Neural progenitor cell (in vitro differentiated cells): ENCODE results near the gene POU6F2. TPM values are rescaled to one million over a fixed set of nuclear protein-coding genes. Genes with fewer than 3 reads are reported as not detected.

Experiments
- DNase-seq: peaks from one replicate; pipeline ENCODE4 v3.0.0-alpha.2; 2016; ENCODE audit warnings: low spot score
- H2AFZ ChIP-seq: fragments of 200-600 bp; sonication (generic); replicated peaks from 2 replicates; pipeline ENCODE4 v1.6.1; 2016; ENCODE audit warnings: antibody characterized with exemption
- H3F3A ChIP-seq: fragments of 200-600 bp; sonication (generic); 2 replicates; pipeline ENCODE4 v1.6.1; 2016; ENCODE audit warnings: antibody characterized with exemption, low read depth
- H3K27ac ChIP-seq: fragments of 200-600 bp; sonication (generic); 2 replicates; pipeline ENCODE4 v1.5.1; 2016; ENCODE audit warnings: mild to moderate bottlenecking
- H3K27me3 ChIP-seq: fragments of 200-600 bp; sonication (generic); 2 replicates; pipeline ENCODE4 v1.6.1; 2016; ENCODE audit warnings: mild to moderate bottlenecking, moderate library complexity
- H3K36me3 ChIP-seq: fragments of 200-600 bp; sonication (generic); 2 replicates; pipeline ENCODE4 v1.5.1; 2016
- H3K4me1 ChIP-seq: fragments of 200-600 bp; sonication (generic); 2 replicates; pipeline ENCODE4 v1.6.1; 2016; ENCODE audit warnings: mixed run types
- H3K4me2 ChIP-seq: fragments of 200-600 bp; sonication (generic); 2 replicates; pipeline ENCODE4 v1.6.1; 2016
- H3K4me3 ChIP-seq: fragments of 200-600 bp; sonication (generic); 2 replicates; pipeline ENCODE4 v1.5.1; 2016
- H3K79me2 ChIP-seq: fragments of 200-600 bp; sonication (generic); 2 replicates; pipeline ENCODE4 v1.6.1; 2016; ENCODE audit warnings: low read depth
- H3K9ac ChIP-seq: fragments of 200-600 bp; sonication (generic); 2 replicates; pipeline ENCODE4 v1.6.1; 2016
- H3K9me3 ChIP-seq: fragments of 200-600 bp; sonication (generic); 2 replicates; pipeline ENCODE4 v1.5.1; 2016; ENCODE audit warnings: low read depth
- H4K20me1 ChIP-seq: fragments of 200-600 bp; sonication (generic); 2 replicates; pipeline ENCODE4 v1.6.1; 2016; ENCODE audit warnings: low read depth
- H3K27ac Mint-ChIP-seq: 3 replicates; pipeline ENCODE4 v1.8.0; 2021; ENCODE audit warnings: mixed read lengths
- H3K27me3 Mint-ChIP-seq: 2 replicates; pipeline ENCODE4 v1.8.0; 2022; ENCODE audit warnings: low read depth, mild to moderate bottlenecking, inconsistent platforms, moderate library complexity, mixed read lengths; ENCODE audit not compliant: insufficient read depth
- H3K36me3 Mint-ChIP-seq: 3 replicates; pipeline ENCODE4 v1.8.0; 2021; ENCODE audit warnings: mixed read lengths
- H3K4me1 Mint-ChIP-seq: 3 replicates; pipeline ENCODE4 v1.8.0; 2021; ENCODE audit warnings: mixed read lengths
- H3K4me3 Mint-ChIP-seq: 3 replicates; pipeline ENCODE4 v1.8.0; 2021; ENCODE audit warnings: mild to moderate bottlenecking, moderate library complexity, mixed read lengths
- H3K9me3 Mint-ChIP-seq: 3 replicates; pipeline ENCODE4 v1.8.0; 2020; ENCODE audit warnings: mixed read lengths
- CTCF ChIP-seq: fragments of 200-600 bp; sonication (generic); IDR thresholded peaks from 2 replicates; pipeline ENCODE4 v1.5.1; 2017; ENCODE audit warnings: antibody characterized with exemption, mild to moderate bottlenecking
- EZH2 ChIP-seq: fragments of 200-600 bp; sonication (generic); IDR thresholded peaks from 2 replicates; pipeline ENCODE4 v1.6.1; 2017; ENCODE audit warnings: antibody characterized with exemption, mild to moderate bottlenecking, moderate library complexity
- EZH2phosphoT487 ChIP-seq: fragments of 200-600 bp; sonication (generic); IDR thresholded peaks from 2 replicates; pipeline ENCODE4 v1.6.1; 2017; ENCODE audit warnings: antibody characterized with exemption
- total RNA-seq: library from RNA; depleted of rRNA; stranded (reverse); fragments of >200 nt; gene quantifications from 2 replicates; pipeline ENCODE4 v1.2.3, GENCODE V29; 2015; ENCODE audit warnings: low replicate concordance

The POU6F2 gene
- total RNA-seq, 1 donor from 2014 or later, result 3.4 TPM

GRCh38 chr7:39069896-39070881, 92.5 kb downstream of the POU6F2 start:
- Histone ChIP-seq H3K27ac (no peak overlapping the region), H3K9ac (no peak overlapping the region), H2AFZ (no peak overlapping the region), H3K4me2 (peak overlapping the region; percentile 55), H3K79me2 (no peaks in the 10 kb centered on the region), H4K20me1 (peaks cover 14% of the 10 kb centered on the region), H3K9me3 (no peaks in the 10 kb centered on the region), H3K4me3 (no peak overlapping the region), H3K36me3 (no peaks in the 10 kb centered on the region), H3K4me1 (peaks cover 54% of the 10 kb centered on the region), H3F3A (peaks cover 48% of the 10 kb centered on the region), H3K27me3 (no peaks in the 10 kb centered on the region)
- H3K36me3 Mint-ChIP-seq, result no peaks in the 10 kb centered on the region
- peaks cover 2% of the 10 kb centered on the region for H3K9me3 Mint-ChIP-seq
- H3K4me1 Mint-ChIP-seq, result peaks cover 47% of the 10 kb centered on the region
- H3K4me3 Mint-ChIP-seq, result no peak overlapping the region
- peak overlapping the region; percentile 25 for H3K27ac Mint-ChIP-seq
- TF ChIP-seq EZH2phosphoT487 (no peak), EZH2 (no peak), CTCF (no peak)
- peaks cover 2% of the 10 kb centered on the region for H3K27me3 Mint-ChIP-seq
- DNase-seq, result peak; percentile 53

GRCh38 chr7:39071116-39071515, 93.4 kb downstream of the POU6F2 start:
- H3K9ac ChIP-seq, result no peak overlapping the region
- TF ChIP-seq EZH2phosphoT487 (no peak), EZH2 (no peak), CTCF (no peak)
- no peaks in the 10 kb centered on the region for H3K27me3 ChIP-seq
- no peaks in the 10 kb centered on the region for H3K36me3 ChIP-seq
- Mint-ChIP-seq H3K4me1 (peaks cover 53% of the 10 kb centered on the region), H3K27me3 (peaks cover 2% of the 10 kb centered on the region), H3K4me3 (no peak overlapping the region), H3K27ac (no peak overlapping the region), H3K9me3 (peaks cover 2% of the 10 kb centered on the region), H3K36me3 (no peaks in the 10 kb centered on the region)
- no peak for DNase-seq
- H2AFZ ChIP-seq, result no peak overlapping the region
- no peak overlapping the region for H3K27ac ChIP-seq
- H4K20me1 ChIP-seq, result peaks cover 14% of the 10 kb centered on the region
- no peak overlapping the region for H3K4me3 ChIP-seq
- H3K9me3 ChIP-seq, result no peaks in the 10 kb centered on the region
- no peak overlapping the region for H3K4me2 ChIP-seq
- peaks cover 63% of the 10 kb centered on the region for H3K4me1 ChIP-seq
- H3F3A ChIP-seq, result peaks cover 48% of the 10 kb centered on the region
- H3K79me2 ChIP-seq, result no peaks in the 10 kb centered on the region

GRCh38 chr7:39073432-39073831, 95.7 kb downstream of the POU6F2 start:
- Mint-ChIP-seq H3K27ac (peak overlapping the region; percentile 59), H3K36me3 (no peaks in the 10 kb centered on the region), H3K4me3 (peak overlapping the region; percentile 52), H3K4me1 (peaks cover 53% of the 10 kb centered on the region), H3K9me3 (peaks cover 2% of the 10 kb centered on the region), H3K27me3 (peaks cover 2% of the 10 kb centered on the region)
- H3K27me3 ChIP-seq, result no peaks in the 10 kb centered on the region
- peak overlapping the region; percentile 28 for H3K27ac ChIP-seq
- peaks cover 59% of the 10 kb centered on the region for H3K4me1 ChIP-seq
- peak overlapping the region; percentile 10 for H3K4me3 ChIP-seq
- TF ChIP-seq EZH2phosphoT487, result no peak
- no peak for TF ChIP-seq EZH2
- no peak for TF ChIP-seq CTCF
- no peaks in the 10 kb centered on the region for H3K79me2 ChIP-seq
- peak; percentile 71 for DNase-seq
- H3K4me2 ChIP-seq, result peak overlapping the region; percentile 58
- H3F3A ChIP-seq, result peaks cover 48% of the 10 kb centered on the region
- peaks cover 14% of the 10 kb centered on the region for H4K20me1 ChIP-seq
- no peaks in the 10 kb centered on the region for H3K9me3 ChIP-seq
- no peak overlapping the region for H3K9ac ChIP-seq
- H2AFZ ChIP-seq, result no peak overlapping the region
- H3K36me3 ChIP-seq, result no peaks in the 10 kb centered on the region
